CD4-positive, alpha-beta T cell (primary cell): ENCODE measurements around the gene SP2. TPM values are rescaled to one million over a fixed set of nuclear protein-coding genes. Genes with fewer than 3 reads are reported as not detected.

Experiments used
- ATAC-seq: fragments of 200-7000 bp; cut with Tn5 transposase; one replicate; pipeline ENCODE4 v1.10.0; 2022; ENCODE audit warnings: mild to moderate bottlenecking; ENCODE audit not compliant: poor library complexity
- CTCF ChIA-PET: fragments of 350-600 bp; sonication (Branson Sonifier 250); formaldehyde crosslinking; loops from one replicate; lab custom pipeline; 2021; ENCODE audit warnings: antibody characterized with exemption, inconsistent platforms; lab: Charles Lee
- POLR2A ChIA-PET: fragments of 350-600 bp; sonication (Branson Sonifier 250); formaldehyde crosslinking; loops from one replicate; lab custom pipeline; 2021; ENCODE audit warnings: antibody characterized with exemption, inconsistent platforms; lab: Charles Lee
- DNase-seq, 14 experiments: peaks; one replicate each; pipeline ENCODE4 v3.0.0-alpha.2; 2013 to 2020; ENCODE audit warnings: mixed read lengths in 2 of 14
- H3K27ac ChIP-seq, 2 donors: one replicate each; pipeline versions ENCODE4 v1.5.1 to v1.7.0; 2013; ENCODE audit warnings: low read length in 2 of 2, low read depth in 1 of 2, mild to moderate bottlenecking in 1 of 2
- H3K27me3 ChIP-seq, 2 experiments: 1 replicate in 1 of 2; 2 replicates in 1 of 2; pipeline versions ENCODE4 v1.6.1 to v1.7.0; 2013; ENCODE audit warnings: low read length in 2 of 2, control low read depth in 1 of 2, mild to moderate bottlenecking in 1 of 2, moderate library complexity in 1 of 2; ENCODE audit not compliant: insufficient read depth in 2 of 2, control insufficient read depth in 1 of 2
- H3K36me3 ChIP-seq: one replicate; pipeline ENCODE4 v1.6.1; 2013; ENCODE audit warnings: low read length, control low read depth; ENCODE audit not compliant: insufficient read depth
- H3K4me1 ChIP-seq: one replicate; pipeline ENCODE4 v1.6.1; 2013; ENCODE audit warnings: low read length, control low read depth; ENCODE audit not compliant: insufficient read depth
- H3K4me3 ChIP-seq: one replicate; pipeline ENCODE4 v1.5.1; 2013; ENCODE audit warnings: mild to moderate bottlenecking, low read length, moderate library complexity
- H3K9me3 ChIP-seq, 2 experiments: 1 replicate in 1 of 2; 2 replicates in 1 of 2; pipeline versions ENCODE4 v1.6.1 to v1.7.0; 2013; ENCODE audit warnings: low read length in 2 of 2, mild to moderate bottlenecking in 2 of 2, control low read depth in 1 of 2, moderate library complexity in 1 of 2; ENCODE audit not compliant: control insufficient read depth in 1 of 2, insufficient read depth in 1 of 2
- H3K27ac Mint-ChIP-seq: one replicate; pipeline ENCODE4 v1.8.0; 2020; ENCODE audit warnings: mixed read lengths
- H3K27me3 Mint-ChIP-seq: one replicate; pipeline ENCODE4 v1.8.0; 2021; ENCODE audit warnings: mixed read lengths
- H3K36me3 Mint-ChIP-seq: one replicate; pipeline ENCODE4 v1.8.0; 2021; ENCODE audit warnings: low read depth, mixed read lengths
- H3K4me1 Mint-ChIP-seq: one replicate; pipeline ENCODE4 v1.8.0; 2021; ENCODE audit warnings: low read depth, mixed read lengths
- H3K4me3 Mint-ChIP-seq: one replicate; pipeline ENCODE4 v1.8.0; 2020; ENCODE audit warnings: mild to moderate bottlenecking, mixed read lengths
- H3K9me3 Mint-ChIP-seq: one replicate; pipeline ENCODE4 v1.8.0; 2020; ENCODE audit warnings: mixed read lengths
- CTCF ChIP-seq: fragments of 200-600 bp; IDR thresholded peaks from one replicate; pipeline ENCODE4 v1.8.0; 2022; ENCODE audit warnings: antibody characterized with exemption, mild to moderate bottlenecking
- intact Hi-C, 2 experiments: fragments of 100-400 bp; cut with DNase I in 1 of 2; cut with micrococcal nuclease in 1 of 2; formaldehyde crosslinking; loops; one replicate each; pipeline versions ENCODE4 v1.15.1 to v1.9.0; 2023 to 2025; cut with DNase I, micrococcal nuclease
- total RNA-seq, 174 experiments: library from RNA in 2 of 174; stranded (reverse) in 2 of 174; gene quantifications; one replicate each; pipeline ENCODE4 v1.2.3 and lab custom pipeline; 2021 to 2026

Gene SP2
- total RNA-seq, 2 experiments from 2014 or later: 19.9 to 21.5 TPM

GRCh38 chr17:47882695-47883588 is 13.1 kb upstream of the SP2 start:
- no peak overlapping the region for H3K27ac ChIP-seq
- peaks cover 3 to 7% of the 10 kb centered on the region in 2 experiments for H3K27me3 ChIP-seq
- H3K4me1 Mint-ChIP-seq: peaks cover 35% of the 10 kb centered on the region
- DNase-seq (no peak), ATAC-seq (no peak)
- no peak overlapping the region for H3K27ac Mint-ChIP-seq
- H3K36me3 ChIP-seq: no peaks in the 10 kb centered on the region
- peak overlapping the region; percentile 31 for H3K4me3 Mint-ChIP-seq
- H3K36me3 Mint-ChIP-seq: no peaks in the 10 kb centered on the region
- H3K4me1 ChIP-seq: peaks cover 41% of the 10 kb centered on the region
- no peaks in the 10 kb centered on the region for H3K9me3 Mint-ChIP-seq
- ChIA-PET POLR2A (interaction anchor here (0.8 kb wide), 1 partner anchor 52 kb away, joined by 3 read pairs; the partner anchor contains the start of genes LRRC46 and MRPL10), CTCF (interaction anchor here (1.5 kb wide), 1 partner anchor 40 kb away, joined by 3 read pairs; no protein-coding TSS in a partner anchor)
- no peak for TF ChIP-seq CTCF
- intact Hi-C loops: no loop called here
- no peak overlapping the region for H3K4me3 ChIP-seq
- no peaks in the 10 kb centered on the region for H3K9me3 ChIP-seq
- H3K27me3 Mint-ChIP-seq: peaks cover 10% of the 10 kb centered on the region

GRCh38 chr17:47883589-47884426 is 12.2 kb upstream of the SP2 start:
- ATAC-seq (no peak), DNase-seq (no peak)
- ChIA-PET CTCF (interaction anchor here (1.9 kb wide), 2 partner anchors 36 to 41 kb away, joined by 6 to 10 read pairs; no protein-coding TSS in a partner anchor), POLR2A (interaction anchor here (0.8 to 3.3 kb wide), 5 partner anchors 12 to 87 kb away, joined by 3 to 14 read pairs (median 3); partner anchors contain the start of genes CDK5RAP3, LRRC46, MRPL10 and SCRN2)
- Mint-ChIP-seq H3K9me3 (no peaks in the 10 kb centered on the region), H3K36me3 (no peaks in the 10 kb centered on the region), H3K27me3 (peaks cover 5% of the 10 kb centered on the region), H3K27ac (no peak overlapping the region), H3K4me3 (peak overlapping the region; percentile 31), H3K4me1 (peaks cover 35% of the 10 kb centered on the region)
- Histone ChIP-seq H3K27ac (no peak overlapping the region), H3K36me3 (no peaks in the 10 kb centered on the region), H3K4me1 (peaks cover 41% of the 10 kb centered on the region), H3K9me3 (no peaks in the 10 kb centered on the region), H3K27me3 (peaks cover 0 to 2% of the 10 kb centered on the region in 2 experiments), H3K4me3 (no peak overlapping the region)
- intact Hi-C loops: no loop called here
- no peak for TF ChIP-seq CTCF

GRCh38 chr17:47884427-47884740 is 11.7 kb upstream of the SP2 start:
- Histone ChIP-seq H3K4me3 (no peak overlapping the region), H3K27ac (no peak overlapping the region), H3K27me3 (no peaks in the 10 kb centered on the region), H3K36me3 (no peaks in the 10 kb centered on the region), H3K4me1 (peaks cover 41% of the 10 kb centered on the region), H3K9me3 (no peaks in the 10 kb centered on the region)
- DNase-seq: no peak
- H3K27me3 Mint-ChIP-seq: no peaks in the 10 kb centered on the region
- H3K27ac Mint-ChIP-seq: no peak overlapping the region
- peaks cover 35% of the 10 kb centered on the region for H3K4me1 Mint-ChIP-seq
- ChIA-PET CTCF (interaction anchor here (1.9 kb wide), 2 partner anchors 37 to 41 kb away, joined by 6 to 10 read pairs; no protein-coding TSS in a partner anchor), POLR2A (interaction anchor here (1.0 to 3.3 kb wide), 4 partner anchors 11 to 86 kb away, joined by 3 to 14 read pairs (median 4); partner anchors contain the start of genes CDK5RAP3, SCRN2 and SP2)
- TF ChIP-seq CTCF: no peak
- intact Hi-C loops: no loop called here
- ATAC-seq: no peak
- no peak overlapping the region for H3K4me3 Mint-ChIP-seq
- no peaks in the 10 kb centered on the region for H3K9me3 Mint-ChIP-seq
- no peaks in the 10 kb centered on the region for H3K36me3 Mint-ChIP-seq
